BJ (cell line): ENCODE results near the gene SLCO1A2. TPM values are rescaled to one million over a fixed set of nuclear protein-coding genes. Genes with fewer than 3 reads are reported as not detected.

Experiments
- CTCF ChIA-PET: fragments of 350-600 bp; formaldehyde crosslinking; extraction: SDS; loops from one replicate; lab custom pipeline; 2021; ENCODE audit warnings: antibody characterized with exemption, inconsistent platforms; lab: Yijun Ruan, JAX
- POLR2A ChIA-PET: fragments of 300-600 bp; sonication (Branson Sonifier 250); formaldehyde crosslinking; extraction: SDS; loops from one replicate; lab custom pipeline; 2021; ENCODE audit warnings: antibody characterized with exemption; lab: Charles Lee
- DNase-seq: peaks from one replicate; pipeline ENCODE4 v3.0.0-alpha.2; 2011; ENCODE audit warnings: low read depth
- H3K27me3 ChIP-seq: 2 replicates; pipeline ENCODE4 v1.6.0; 2011; ENCODE audit warnings: low read length; ENCODE audit not compliant: control insufficient read depth, insufficient read depth
- H3K36me3 ChIP-seq: 2 replicates; pipeline ENCODE4 v1.5.1; 2011; ENCODE audit warnings: low read length; ENCODE audit not compliant: control insufficient read depth, insufficient read depth
- H3K4me3 ChIP-seq: 2 replicates; pipeline ENCODE4 v1.5.1; 2011; ENCODE audit warnings: low read depth, mild to moderate bottlenecking, control low read depth, low read length
- polyA plus RNA-seq: library from polyadenylated mRNA; depleted of rRNA; stranded (reverse); fragments of >200 nt; gene quantifications from 2 replicates; pipeline ENCODE4 v1.2.3, GENCODE V29; 2011
- TF ChIP-seq, protein P1 (sequence below): IDR thresholded peaks from 2 replicates; pipeline ENCODE4 v1.5.1; 2011; ENCODE audit warnings: low read depth, mild to moderate bottlenecking, control low read depth, inconsistent platforms, low read length, moderate library complexity; ENCODE audit not compliant: insufficient read depth

SLCO1A2 gene
- polyA plus RNA-seq, 1 experiment, result not detected

- Histone ChIP-seq H3K27me3 (no peaks in the 10 kb centered on the region), H3K36me3 (no peaks in the 10 kb centered on the region), H3K4me3 (no peak overlapping the region)
- no peak for DNase-seq
- TF ChIP-seq, protein P1, sequence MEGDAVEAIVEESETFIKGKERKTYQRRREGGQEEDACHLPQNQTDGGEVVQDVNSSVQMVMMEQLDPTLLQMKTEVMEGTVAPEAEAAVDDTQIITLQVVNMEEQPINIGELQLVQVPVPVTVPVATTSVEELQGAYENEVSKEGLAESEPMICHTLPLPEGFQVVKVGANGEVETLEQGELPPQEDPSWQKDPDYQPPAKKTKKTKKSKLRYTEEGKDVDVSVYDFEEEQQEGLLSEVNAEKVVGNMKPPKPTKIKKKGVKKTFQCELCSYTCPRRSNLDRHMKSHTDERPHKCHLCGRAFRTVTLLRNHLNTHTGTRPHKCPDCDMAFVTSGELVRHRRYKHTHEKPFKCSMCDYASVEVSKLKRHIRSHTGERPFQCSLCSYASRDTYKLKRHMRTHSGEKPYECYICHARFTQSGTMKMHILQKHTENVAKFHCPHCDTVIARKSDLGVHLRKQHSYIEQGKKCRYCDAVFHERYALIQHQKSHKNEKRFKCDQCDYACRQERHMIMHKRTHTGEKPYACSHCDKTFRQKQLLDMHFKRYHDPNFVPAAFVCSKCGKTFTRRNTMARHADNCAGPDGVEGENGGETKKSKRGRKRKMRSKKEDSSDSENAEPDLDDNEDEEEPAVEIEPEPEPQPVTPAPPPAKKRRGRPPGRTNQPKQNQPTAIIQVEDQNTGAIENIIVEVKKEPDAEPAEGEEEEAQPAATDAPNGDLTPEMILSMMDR, result no peak
- ChIA-PET CTCF (no interaction called here), POLR2A (no interaction called here)
These were observed 5.7 kb upstream of the SLCO1A2 start for GRCh38 chr12:21340403-21340802.

GRCh38 chr12:21339921-21340320 is 5.2 kb upstream of the SLCO1A2 start:
- H3K36me3 ChIP-seq, result no peaks in the 10 kb centered on the region
- no peak overlapping the region for H3K4me3 ChIP-seq
- ChIA-PET POLR2A (no interaction called here), CTCF (no interaction called here)
- no peak for DNase-seq
- H3K27me3 ChIP-seq, result no peaks in the 10 kb centered on the region
- TF ChIP-seq, protein P1, result no peak

- CTCF ChIA-PET, result interaction anchor here (0.6 kb wide), 1 partner anchor 39 kb away, joined by 3 read pairs; no protein-coding TSS in a partner anchor
- TF ChIP-seq, protein P1, result no peak
- POLR2A ChIA-PET, result no interaction called here
These were observed 3.4 kb upstream of the SLCO1A2 start for GRCh38 chr12:21337959-21338744.

GRCh38 chr12:21337453-21337852 is 2.7 kb upstream of the SLCO1A2 start:
- Histone ChIP-seq H3K4me3 (no peak overlapping the region), H3K36me3 (no peaks in the 10 kb centered on the region), H3K27me3 (no peaks in the 10 kb centered on the region)
- ChIA-PET CTCF (interaction anchor here (0.6 kb wide), 1 partner anchor 38 kb away, joined by 3 read pairs; no protein-coding TSS in a partner anchor), POLR2A (no interaction called here)
- no peak for DNase-seq
- TF ChIP-seq, protein P1, result no peak

More at GRCh38 chr12:21337959-21338744, 3.4 kb upstream of the SLCO1A2 start:
- H3K4me3 ChIP-seq, result no peak overlapping the region
- H3K36me3 ChIP-seq, result no peaks in the 10 kb centered on the region
- H3K27me3 ChIP-seq, result no peaks in the 10 kb centered on the region
- DNase-seq, result no peak

- POLR2A ChIA-PET, result no interaction called here
- H3K36me3 ChIP-seq, result no peaks in the 10 kb centered on the region
- no peak for DNase-seq
- H3K27me3 ChIP-seq, result no peaks in the 10 kb centered on the region
- TF ChIP-seq, protein P1, result no peak
- CTCF ChIA-PET, result no interaction called here
- H3K4me3 ChIP-seq, result no peak overlapping the region
These were observed 1.9 kb upstream of the SLCO1A2 start for GRCh38 chr12:21336656-21337055.
